Suppressor macrophage treated with lipopolysaccharide for 1 hour (primary cell): ENCODE measurements around the gene ACBD4.
"Not testable (repeated sequence)": the region's sequence is repeated elsewhere in the genome, so short reads cannot be mapped to it uniquely, and the experiment has no call there.

Experiments
- DNase-seq, 3 donors: peaks; one replicate each; pipeline ENCODE4 v3.0.0-alpha.2; 2020 to 2022

Gene ACBD4

GRCh38 chr17:45121055-45121454, 14.4 kb upstream of the ACBD4 start:
- DNase-seq, result peak in 1 of 3 donors; percentile 12

- DNase-seq, result no peak
Observed at GRCh38 chr17:45123076-45123770, 12.3 kb upstream of the ACBD4 start.

GRCh38 chr17:45123930-45124796, 11.3 kb upstream of the ACBD4 start:
- DNase-seq, result peak; percentile 77 to 88 (median 80)

GRCh38 chr17:45124797-45125122, 10.7 kb upstream of the ACBD4 start:
- not testable (repeated sequence) for DNase-seq

- DNase-seq, result no peak
Observed at GRCh38 chr17:45125509-45125908, 10.0 kb upstream of the ACBD4 start.

GRCh38 chr17:45127207-45127547, 8.3 kb upstream of the ACBD4 start:
- DNase-seq, result no peak

- DNase-seq, result no peak
Observed at GRCh38 chr17:45127548-45128300, 7.8 kb upstream of the ACBD4 start.

- DNase-seq, result no peak
Observed at GRCh38 chr17:45128331-45128730, 7.2 kb upstream of the ACBD4 start.

- no peak for DNase-seq
Observed at GRCh38 chr17:45128989-45129388, 6.5 kb upstream of the ACBD4 start.

- no peak for DNase-seq
Observed at GRCh38 chr17:45129426-45129939, 6.0 kb upstream of the ACBD4 start.

GRCh38 chr17:45129940-45130680, 5.4 kb upstream of the ACBD4 start:
- no peak for DNase-seq

- DNase-seq, result no peak
Observed at GRCh38 chr17:45130681-45131615, 4.5 kb upstream of the ACBD4 start.

GRCh38 chr17:45131616-45132319, 3.7 kb upstream of the ACBD4 start:
- peak in 2 of 3 donors; percentile 48 to 76 for DNase-seq

GRCh38 chr17:45132320-45132571, 3.2 kb upstream of the ACBD4 start, which contains the start of gene PLCD3:
PLCD3 (minus strand) TSS chr17:45132515; CDS start chr17:45132410, 105 bp downstream.
- DNase-seq, result no peak

- DNase-seq, result peak; percentile 79 to 91 (median 84)
Observed at GRCh38 chr17:45132572-45133463, 2.7 kb upstream of the ACBD4 start.

GRCh38 chr17:45135978-45136791, 698 bp downstream of the ACBD4 start:
- no peak for DNase-seq

- DNase-seq, result no peak
Observed at GRCh38 chr17:45136846-45137560, 1.5 kb downstream of the ACBD4 start.

- DNase-seq, result no peak
Observed at GRCh38 chr17:45137561-45138305, 2.2 kb downstream of the ACBD4 start.
